IPS-NIHi11 (cell line): ENCODE results near the gene DNAJC1.
"Not testable (repeated sequence)": the region's sequence is repeated elsewhere in the genome, so short reads cannot be mapped to it uniquely, and the experiment has no call there.

Source experiments
- DNase-seq: peaks from one replicate; pipeline ENCODE4 v3.0.0; 2012; ENCODE audit warnings: mixed read lengths, low spot score

The DNAJC1 gene

DNA sequence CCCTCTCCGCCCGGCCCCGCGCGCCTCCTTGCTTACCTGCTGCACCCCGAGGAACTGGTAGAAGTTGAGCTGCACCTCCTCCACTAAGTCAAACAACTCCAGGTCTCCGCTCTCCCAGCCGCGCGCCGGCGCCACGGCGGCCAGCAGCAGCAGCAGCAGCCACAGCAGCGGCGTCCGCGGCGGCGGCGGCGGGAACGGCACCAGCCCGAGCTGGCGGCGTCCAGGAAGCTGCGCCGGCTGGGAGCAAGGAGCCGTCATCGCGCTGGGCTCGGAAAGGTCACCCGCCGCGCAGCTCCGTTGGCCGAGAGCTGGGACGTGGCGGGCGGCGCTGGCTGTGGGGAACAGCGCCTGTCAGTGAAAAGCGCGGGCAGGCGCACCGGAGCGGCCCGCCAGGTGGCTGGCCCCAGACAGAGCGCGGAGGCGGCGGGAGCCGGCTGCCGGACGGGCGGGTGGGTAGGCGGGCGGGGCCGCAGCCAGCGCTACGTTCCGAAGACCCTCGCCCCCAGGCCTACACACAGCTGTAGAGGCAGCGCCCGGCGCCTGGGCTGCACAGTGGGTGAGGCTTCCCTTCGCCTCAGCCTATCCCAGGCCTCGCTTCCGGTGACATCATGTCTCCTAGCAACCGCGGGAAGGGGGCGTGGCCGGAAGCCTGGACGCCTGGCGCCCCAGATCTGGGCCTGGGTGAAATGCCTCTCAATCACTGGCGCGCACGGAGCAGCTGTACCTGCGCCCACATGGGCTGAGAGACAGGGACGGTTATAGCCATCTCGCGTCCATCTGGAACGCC is at the start of gene DNAJC1:
Gene DNAJC1 (minus strand): TSS at position 554 of the 787 bp plus-strand sequence. CDS start 296 bp downstream, at position 258.
- DNase-seq, result peak; percentile 97

DNA sequence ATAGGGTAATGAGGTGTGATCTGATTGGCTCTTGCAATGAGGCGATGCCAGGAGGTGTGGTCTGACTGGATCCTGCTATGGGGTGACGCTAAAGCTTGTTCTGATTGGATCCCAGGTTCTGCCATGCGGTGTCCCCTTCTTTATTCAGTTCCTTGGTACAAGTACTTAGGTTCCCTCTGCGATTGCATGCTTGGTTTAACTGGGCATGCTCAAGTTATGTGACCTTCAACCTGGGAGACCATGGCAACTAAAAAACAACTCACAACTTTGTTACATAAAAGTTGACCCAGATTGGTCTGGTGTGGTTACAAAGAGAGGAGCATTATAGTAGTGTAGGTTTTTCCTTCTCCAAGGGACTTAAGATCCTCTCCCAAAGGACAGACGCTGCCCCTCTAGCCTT is 49.5 kb upstream of the DNAJC1 start:
- no peak for DNase-seq

GRCh38 chr10:22049635-22050034 is 46.1 kb upstream of the DNAJC1 start:
- no peak for DNase-seq

DNA sequence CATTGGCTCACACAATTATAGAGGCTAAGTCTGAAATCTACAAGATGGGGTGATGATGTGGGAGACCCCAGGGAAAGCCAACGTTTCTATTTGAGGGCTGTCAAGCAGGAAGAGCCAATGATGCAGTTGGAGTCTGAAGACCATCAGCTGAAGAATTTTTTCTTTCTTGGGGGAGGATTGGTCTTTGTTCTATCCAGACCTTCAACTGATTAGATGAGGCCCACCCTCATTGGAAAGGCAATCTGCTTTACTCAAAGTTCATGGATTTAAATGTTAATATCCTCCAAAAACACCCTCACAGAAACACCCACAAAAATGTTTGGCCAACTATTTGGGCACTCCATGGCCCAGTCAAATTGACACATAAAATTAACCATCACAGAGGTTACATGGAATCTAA is 44.3 kb upstream of the DNAJC1 start:
- DNase-seq, result no peak

- no peak for DNase-seq
Observed at GRCh38 chr10:22043327-22043633, 39.8 kb upstream of the DNAJC1 start.

DNA sequence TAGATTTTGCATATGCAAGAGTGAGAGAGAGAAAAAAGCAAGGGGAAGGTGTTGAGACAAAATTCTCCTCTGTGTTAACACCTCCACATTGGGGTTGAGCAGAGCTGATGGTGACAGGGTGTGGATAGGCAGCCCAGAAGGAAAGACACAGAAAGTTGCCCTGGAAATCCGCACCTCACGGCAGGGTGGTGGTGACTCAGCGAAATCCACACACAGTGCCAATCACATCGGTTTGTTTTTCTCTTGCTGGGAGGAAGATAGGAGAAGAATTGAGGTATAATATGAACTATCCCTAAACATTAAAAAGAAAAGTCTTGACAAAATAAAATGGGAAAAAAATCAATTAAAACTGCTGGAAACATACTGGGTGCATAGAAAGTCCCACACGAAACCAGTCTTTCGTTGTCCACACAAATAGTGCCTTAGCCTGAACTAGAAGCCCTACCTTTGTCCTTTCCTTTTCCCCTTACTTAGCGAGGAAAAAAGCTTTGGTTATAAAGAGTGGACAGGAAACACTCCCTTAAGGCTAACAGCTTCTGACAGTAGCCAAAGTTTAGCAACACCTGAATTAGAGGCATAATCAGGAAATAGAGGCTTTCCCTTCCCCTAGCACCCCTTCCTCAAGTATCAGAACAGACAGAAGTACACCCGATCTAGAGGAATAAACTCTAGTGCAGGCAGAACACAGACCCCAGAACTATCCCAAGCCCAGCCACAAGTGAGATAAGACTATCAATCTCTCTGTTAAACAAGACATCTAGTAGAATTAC is 39.2 kb upstream of the DNAJC1 start:
- DNase-seq, result peak; percentile 43

- no peak for DNase-seq
Observed at GRCh38 chr10:22034333-22034732, 30.8 kb upstream of the DNAJC1 start.

- DNase-seq, result not testable (repeated sequence)
Observed at GRCh38 chr10:22032268-22032667, 28.7 kb upstream of the DNAJC1 start.

- no peak for DNase-seq
Observed at GRCh38 chr10:22030421-22030820, 26.9 kb upstream of the DNAJC1 start.

DNA sequence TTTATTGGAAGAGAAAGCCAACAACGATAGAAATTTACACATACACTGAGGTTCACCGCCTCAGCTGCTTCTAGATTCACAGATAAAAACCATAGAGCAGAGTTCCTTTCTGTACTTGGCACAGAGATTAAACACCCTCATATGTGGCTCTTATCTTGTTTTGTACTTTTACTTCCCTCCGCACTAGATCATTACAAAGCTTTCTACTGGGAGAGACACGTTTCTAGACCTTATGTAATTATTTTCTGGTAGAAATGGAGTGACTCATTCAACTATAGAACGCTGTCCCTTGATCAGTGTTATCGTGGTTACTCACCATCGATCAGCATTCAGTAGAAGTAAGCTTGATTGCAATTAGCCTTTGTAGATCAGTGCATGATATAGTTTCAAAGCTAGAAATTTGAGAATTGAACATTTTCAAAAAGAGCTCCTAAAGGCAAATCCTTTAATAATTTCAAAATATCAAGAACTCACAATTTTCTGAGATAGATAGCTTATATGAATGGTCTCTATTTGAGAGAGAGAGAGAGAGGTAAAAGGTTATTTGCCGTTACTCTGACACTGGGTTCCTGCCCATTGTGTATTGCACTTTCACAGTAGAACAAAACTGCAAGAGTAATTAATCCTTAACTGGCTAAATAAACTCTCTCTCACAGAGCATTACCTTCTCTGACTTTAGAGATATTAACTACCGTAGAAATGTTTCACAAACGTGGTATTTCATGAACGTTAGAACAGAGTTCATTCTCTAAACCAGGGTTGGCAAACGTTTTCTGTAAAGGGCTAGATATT is 26.1 kb upstream of the DNAJC1 start:
- no peak for DNase-seq

DNA sequence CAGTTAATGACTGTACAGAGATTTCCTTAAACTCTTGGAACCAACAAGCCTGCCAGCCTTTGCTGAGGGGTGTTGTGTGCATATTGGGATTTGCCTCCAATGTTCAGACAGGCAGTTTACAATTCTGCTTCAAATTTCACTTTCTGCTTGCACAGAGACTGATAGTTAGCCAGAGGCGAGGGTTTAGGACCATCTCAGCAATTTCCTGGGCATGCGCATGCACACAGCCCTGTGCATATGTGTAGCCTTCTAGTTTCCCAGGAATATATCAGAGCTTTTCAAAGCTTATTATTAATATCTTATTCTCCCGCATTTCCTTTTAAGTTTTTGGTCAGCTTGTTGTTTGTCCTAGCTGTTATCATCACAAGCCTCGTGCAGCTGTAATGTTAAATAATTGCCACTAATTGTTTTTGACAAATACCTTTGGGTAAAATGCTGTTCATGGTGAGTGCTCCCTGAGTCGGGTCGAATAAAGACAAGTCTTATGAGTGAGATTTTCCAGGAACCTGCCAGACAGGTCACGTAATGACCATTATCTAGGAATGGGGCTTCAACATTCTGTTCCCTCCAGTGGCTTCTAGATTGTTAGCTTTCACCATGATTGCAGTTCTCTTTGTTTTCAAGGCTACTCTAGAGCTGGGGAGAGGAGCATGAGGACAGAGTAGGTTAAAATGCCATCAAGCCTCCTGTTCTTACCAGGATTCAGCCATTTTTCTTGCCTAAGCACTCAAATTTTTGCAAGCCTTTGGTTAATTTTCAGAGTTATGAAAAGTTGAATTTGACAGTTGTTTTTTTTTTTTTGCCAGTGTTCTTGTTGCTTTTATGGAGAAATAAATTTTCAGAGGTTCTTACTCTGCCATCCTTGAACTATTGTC is 24.1 kb upstream of the DNAJC1 start:
- DNase-seq, result no peak

DNA sequence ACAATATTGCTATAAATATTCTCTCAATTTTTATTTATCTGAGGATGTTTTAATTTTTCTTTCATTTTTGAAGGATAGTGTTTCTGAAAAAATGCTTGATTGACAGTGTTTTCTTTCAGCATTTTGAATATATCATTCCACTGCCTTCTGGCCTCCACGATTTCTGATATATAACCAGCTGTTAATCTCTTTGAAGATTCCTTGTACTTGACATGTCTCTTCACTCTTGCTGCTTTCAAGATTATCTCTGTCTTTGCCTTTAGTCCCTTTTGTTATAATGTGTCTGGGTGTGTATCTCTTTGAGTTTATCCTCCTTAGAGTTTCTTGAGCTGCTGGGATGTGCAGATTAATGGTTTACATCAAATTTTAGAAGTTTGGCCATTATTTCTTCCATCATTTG is 22.8 kb upstream of the DNAJC1 start:
- DNase-seq, result no peak

- no peak for DNase-seq
Observed at GRCh38 chr10:22023508-22023907, 20.0 kb upstream of the DNAJC1 start.

- DNase-seq, result no peak
Observed at GRCh38 chr10:22022257-22023032, 18.9 kb upstream of the DNAJC1 start.

DNA sequence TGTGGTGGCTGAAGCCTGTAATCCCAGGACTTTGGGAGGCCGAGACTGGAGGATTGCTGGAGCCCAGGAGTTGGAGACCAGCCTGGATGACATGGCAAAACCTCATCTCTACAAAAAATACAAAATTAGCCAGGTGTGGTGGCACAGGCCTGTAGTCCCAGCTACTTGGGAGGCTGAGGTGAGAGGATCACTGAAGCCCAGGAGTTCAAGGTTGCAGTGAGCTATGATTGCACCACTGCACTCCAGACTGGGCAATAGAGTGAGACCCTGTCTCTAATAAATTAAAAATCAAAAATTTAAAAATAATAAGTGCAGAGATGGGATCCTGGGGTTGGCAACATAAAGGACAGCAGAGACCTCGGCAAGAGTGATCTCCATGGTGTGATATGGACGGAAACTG is 17.6 kb upstream of the DNAJC1 start:
- not testable (repeated sequence) for DNase-seq

- DNase-seq, result no peak
Observed at GRCh38 chr10:22017283-22018020, 13.9 kb upstream of the DNAJC1 start.

GRCh38 chr10:22016046-22016705 is 12.6 kb upstream of the DNAJC1 start:
- no peak for DNase-seq

DNA sequence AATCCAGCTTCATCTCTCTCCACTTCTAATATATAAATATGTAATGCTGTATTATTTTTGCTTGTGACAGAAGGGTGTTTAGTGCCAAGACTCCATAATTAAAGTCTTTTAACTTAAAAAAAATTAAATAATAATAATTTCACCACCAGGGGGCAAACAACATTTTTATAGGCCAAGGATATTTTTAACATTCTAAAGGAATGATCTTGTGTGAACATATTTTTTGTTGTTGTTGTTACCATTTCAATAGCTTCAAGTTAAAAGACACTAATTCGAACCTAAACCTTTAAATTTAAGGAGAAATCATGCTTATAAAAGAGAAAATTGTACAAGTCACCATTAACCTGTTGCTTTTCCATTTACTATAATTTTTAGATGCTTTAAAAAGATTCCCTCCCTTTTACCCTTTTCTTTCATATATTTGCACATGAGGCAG is 7.5 kb upstream of the DNAJC1 start:
- DNase-seq, result no peak

DNA sequence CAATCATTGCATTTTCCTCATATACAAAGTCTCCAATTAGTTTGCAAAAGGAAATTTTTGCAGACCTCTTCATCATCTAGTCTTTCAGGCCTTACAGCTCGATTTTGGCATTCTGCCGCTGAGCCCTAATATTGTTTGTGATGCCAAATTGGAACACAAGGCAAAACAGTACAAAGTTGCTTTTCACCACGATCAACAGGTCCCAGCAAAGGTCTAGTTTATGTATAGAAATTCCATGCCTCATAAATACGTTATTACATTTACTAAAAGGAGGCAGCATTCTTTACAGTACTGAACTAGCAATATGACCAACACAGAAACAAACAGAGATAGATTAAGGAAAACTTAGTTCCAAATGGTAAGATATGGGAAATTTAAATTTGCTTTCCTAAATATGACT is 7.0 kb upstream of the DNAJC1 start:
- DNase-seq, result no peak
